ENCODE results near the gene CTSZ. TPM values are rescaled to one million over a fixed set of nuclear protein-coding genes. Genes with fewer than 3 reads are reported as not detected.

The CTSZ gene
- total and polyA plus RNA-seq, 2 donors (not counting 1 experiment from before 2014, with no cell fraction given): 285 to 319 TPM

- no peak for TF ChIP-seq CTCF (IDR thresholded peaks at IDR 0.05)
- TF ChIP-seq EZH2 (IDR thresholded peaks at IDR 0.05; ENCODE audit: borderline replicate concordance, insufficient read depth, low read depth, low read length, poor library complexity, severe bottlenecking): no peak
- no peaks in the 10 kb centered on the region for H3K36me3 ChIP-seq (replicated peaks in 1 of 2; ENCODE audit: control extremely low read depth in 1 of 2, control insufficient read depth in 1 of 2, extremely low read depth in 1 of 2, insufficient read depth in 2 of 2, low read length in 1 of 2)
- H3K4me2 ChIP-seq (replicated peaks; ENCODE audit: low read depth, low read length, poor library complexity, severe bottlenecking): no peak overlapping the region
- Mint-ChIP-seq H3K9me3 (ENCODE audit: insufficient read depth) (no peaks in the 10 kb centered on the region), H3K4me3 (no peak overlapping the region), H3K27ac (no peak overlapping the region), H3K4me1 (peaks cover 20% of the 10 kb centered on the region), H3K27me3 (no peaks in the 10 kb centered on the region)
- WGBS (ENCODE audit: insufficient coverage): no CpG with 5 or more reads among the region's 2 CpGs
- POLR2A ChIA-PET: no interaction called here
- CTCF ChIA-PET: no interaction called here
- no peaks in the 10 kb centered on the region for H3K27me3 ChIP-seq (replicated peaks in 1 of 4; ENCODE audit: control extremely low read depth in 1 of 4, control insufficient read depth in 3 of 4, insufficient read depth in 4 of 4, low read length in 3 of 4)
- ATAC-seq (ENCODE audit: low read depth) (no peak), DNase-seq (no peak)
- intact Hi-C loops (cut with micrococcal nuclease): no loop called here
- no peak overlapping the region for H3K27ac ChIP-seq (ENCODE audit: low read length in 2 of 2)
- H2AFZ ChIP-seq (ENCODE audit: insufficient read depth, low read depth, low read length, poor library complexity, severe bottlenecking): no peak overlapping the region
- H3K9me3 ChIP-seq (ENCODE audit: control extremely low read depth in 1 of 3, control insufficient read depth in 2 of 3, insufficient read depth in 1 of 3, low read length in 2 of 3): peaks cover 0 to 3% (median under 1%) of the 10 kb centered on the region in 3 donors
- no peak overlapping the region for H3K9ac ChIP-seq (ENCODE audit: low read length)
- no peaks in the 10 kb centered on the region for H4K20me1 ChIP-seq (ENCODE audit: control insufficient read depth, insufficient read depth, low read length, poor library complexity, severe bottlenecking)
- peaks cover 16 to 18% of the 10 kb centered on the region in 2 donors for H3K4me1 ChIP-seq (ENCODE audit: control insufficient read depth in 2 of 2, insufficient read depth in 2 of 2, low read length in 2 of 2)
- H3K79me2 ChIP-seq (ENCODE audit: control insufficient read depth, insufficient read depth, low read length): no peaks in the 10 kb centered on the region
- no peak overlapping the region for H3K4me3 ChIP-seq (ENCODE audit: control extremely low read depth in 1 of 5, extremely low read depth in 1 of 5, insufficient read depth in 1 of 5, low read depth in 2 of 5, low read length in 4 of 5)
Measured at GRCh38 chr20:58969439-58969838, 37.6 kb downstream of the CTSZ start.

GRCh38 chr20:58967652-58968429 lies 39.2 kb downstream of the CTSZ start:
- no peak for ATAC-seq (ENCODE audit: low read depth)
- Histone ChIP-seq H3K4me3 (ENCODE audit: control extremely low read depth in 1 of 5, extremely low read depth in 1 of 5, insufficient read depth in 1 of 5, low read depth in 2 of 5, low read length in 4 of 5) (no peak overlapping the region), H4K20me1 (ENCODE audit: control insufficient read depth, insufficient read depth, low read length, poor library complexity, severe bottlenecking) (no peaks in the 10 kb centered on the region), H3K4me1 (ENCODE audit: control insufficient read depth in 2 of 2, insufficient read depth in 2 of 2, low read length in 2 of 2) (peaks cover 11 to 12% of the 10 kb centered on the region in 2 donors), H3K79me2 (ENCODE audit: control insufficient read depth, insufficient read depth, low read length) (no peaks in the 10 kb centered on the region), H3K4me2 (replicated peaks; ENCODE audit: low read depth, low read length, poor library complexity, severe bottlenecking) (no peak overlapping the region), H3K36me3 (replicated peaks in 1 of 2; ENCODE audit: control extremely low read depth in 1 of 2, control insufficient read depth in 1 of 2, extremely low read depth in 1 of 2, insufficient read depth in 2 of 2, low read length in 1 of 2) (no peaks in the 10 kb centered on the region), H3K9ac (ENCODE audit: low read length) (no peak overlapping the region), H3K9me3 (ENCODE audit: control extremely low read depth in 1 of 3, control insufficient read depth in 2 of 3, insufficient read depth in 1 of 3, low read length in 2 of 3) (peaks cover 0 to 4% (median 3%) of the 10 kb centered on the region in 3 donors), H3K27me3 (replicated peaks in 1 of 4; ENCODE audit: control extremely low read depth in 1 of 4, control insufficient read depth in 3 of 4, insufficient read depth in 4 of 4, low read length in 3 of 4) (no peaks in the 10 kb centered on the region), H2AFZ (ENCODE audit: insufficient read depth, low read depth, low read length, poor library complexity, severe bottlenecking) (no peak overlapping the region), H3K27ac (ENCODE audit: low read length in 2 of 2) (no peak overlapping the region)
- H3K4me1 Mint-ChIP-seq: peaks cover 12% of the 10 kb centered on the region
- ChIA-PET CTCF (no interaction called here), POLR2A (no interaction called here)
- intact Hi-C loops (cut with micrococcal nuclease): no loop called here
- WGBS (ENCODE audit: insufficient coverage): 91% methylated on average over 10 of the region's 10 CpGs
- no peaks in the 10 kb centered on the region for H3K9me3 Mint-ChIP-seq (ENCODE audit: insufficient read depth)
- no peak overlapping the region for H3K27ac Mint-ChIP-seq
- no peaks in the 10 kb centered on the region for H3K27me3 Mint-ChIP-seq
- TF ChIP-seq CTCF (IDR thresholded peaks at IDR 0.05) (no peak), EZH2 (IDR thresholded peaks at IDR 0.05; ENCODE audit: borderline replicate concordance, insufficient read depth, low read depth, low read length, poor library complexity, severe bottlenecking) (no peak)
- no peak overlapping the region for H3K4me3 Mint-ChIP-seq
- DNase-seq: no peak
